ENCODE measurements around the gene ATP1A2. TPM values are rescaled to one million over a fixed set of nuclear protein-coding genes. Genes with fewer than 3 reads are reported as not detected.
A peak's percentile ranks its signal among the peaks of the same experiment; 100 is the strongest.
"Not testable (repeated sequence)": the region's sequence is repeated elsewhere in the genome, so short reads cannot be mapped to it uniquely, and the experiment has no call there.

Gene ATP1A2
- total RNA-seq, 1 experiment from 2014 or later, result not detected

DNA sequence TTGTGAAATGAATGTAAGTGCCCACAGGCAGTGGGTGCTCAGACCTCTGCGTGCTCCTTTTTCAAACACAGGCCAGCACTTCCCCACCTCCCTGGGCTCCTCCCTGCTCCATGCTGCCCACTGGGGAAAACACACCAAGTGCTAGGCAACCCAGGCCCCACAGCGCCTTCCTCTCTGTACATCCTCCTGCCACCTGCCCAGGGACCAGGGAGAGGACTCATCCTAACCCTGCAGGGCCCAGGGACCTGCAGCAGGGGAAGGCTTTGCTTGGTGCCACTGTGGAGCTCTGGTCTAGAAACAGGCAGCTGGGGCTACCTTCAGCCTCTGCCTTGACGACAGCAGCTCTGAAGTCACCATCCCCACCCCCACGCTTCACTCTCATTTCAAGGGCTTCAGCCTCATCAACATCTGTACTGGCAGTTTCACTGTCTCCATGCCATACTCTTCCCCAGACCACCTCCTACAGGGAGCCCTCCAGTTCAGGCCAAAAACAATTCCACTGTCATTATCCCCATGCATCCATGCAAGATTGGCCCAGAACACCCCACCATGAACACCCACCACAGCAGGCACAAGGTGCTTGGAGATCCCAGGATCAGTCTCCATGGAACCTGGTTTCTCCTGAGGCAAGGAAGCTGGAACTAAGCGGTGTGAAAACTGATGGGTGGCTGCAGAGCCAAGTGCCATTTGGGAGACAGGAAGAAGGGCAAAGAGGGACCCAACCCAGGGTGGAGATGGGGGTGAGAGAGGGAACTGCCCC, 18.2 kb upstream of the ATP1A2 start:
- DNase-seq (ENCODE audit: low read depth, low spot score), result no peak
- in situ Hi-C loops (cut with HindIII; ENCODE audit: low pct_unique_long_range_greater_than_20kb, low sequenced_read_pairs), result no loop called here

DNA sequence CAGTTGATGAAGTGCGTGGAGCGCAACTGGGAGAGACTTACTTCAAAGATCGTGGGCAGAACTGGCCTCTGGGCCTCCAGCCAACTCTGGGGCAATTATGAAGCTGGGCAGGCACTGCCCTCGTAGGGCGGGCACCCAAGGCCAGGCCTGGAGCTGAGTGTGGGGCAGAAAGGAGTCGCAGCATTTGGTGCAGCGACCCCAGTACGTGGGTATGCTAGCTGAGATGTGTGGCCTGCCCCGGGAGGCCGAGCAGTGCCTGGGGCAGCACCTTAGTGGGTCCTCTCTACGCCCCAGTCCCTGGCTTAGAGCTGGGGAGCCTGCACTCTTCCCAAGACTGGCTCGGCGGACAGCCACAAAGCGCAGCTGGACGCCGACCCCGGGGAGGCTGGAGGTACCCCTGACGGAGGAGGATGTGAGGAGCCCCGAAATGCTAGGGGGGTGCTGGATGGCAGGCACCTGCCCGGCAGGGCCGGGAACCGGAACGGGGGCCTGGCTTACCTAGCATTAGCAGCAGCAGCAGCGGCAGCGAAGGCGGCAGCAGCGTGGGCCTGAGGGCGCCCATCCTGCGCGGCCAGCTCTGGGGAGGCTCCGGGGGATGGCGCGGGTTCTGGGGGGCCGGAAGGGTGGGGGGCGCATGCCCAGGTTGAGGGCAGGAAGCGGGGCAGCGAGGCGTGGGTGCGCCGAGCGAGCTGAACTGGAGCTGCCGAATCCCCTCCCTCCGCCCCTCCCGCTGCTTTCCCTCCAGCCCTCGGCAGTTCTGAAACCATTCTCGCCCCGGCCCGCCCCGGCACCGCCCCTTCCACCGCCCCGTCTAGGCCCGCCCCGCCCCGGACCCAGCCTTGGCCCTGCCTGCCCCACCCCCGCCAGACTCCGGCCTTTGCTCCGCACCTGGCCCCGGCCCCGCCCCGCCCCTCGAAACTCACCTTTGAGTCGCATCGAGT, 17.4 kb upstream of the ATP1A2 start, which contains the start of gene IGSF8:
Gene IGSF8 (minus strand): TSS at position 709 of the 941 bp plus-strand sequence. CDS start 147 bp downstream, at position 562.
- DNase-seq (ENCODE audit: low read depth, low spot score), result peak; percentile 80
- in situ Hi-C loops (cut with HindIII; ENCODE audit: low pct_unique_long_range_greater_than_20kb, low sequenced_read_pairs), result no loop called here

DNA sequence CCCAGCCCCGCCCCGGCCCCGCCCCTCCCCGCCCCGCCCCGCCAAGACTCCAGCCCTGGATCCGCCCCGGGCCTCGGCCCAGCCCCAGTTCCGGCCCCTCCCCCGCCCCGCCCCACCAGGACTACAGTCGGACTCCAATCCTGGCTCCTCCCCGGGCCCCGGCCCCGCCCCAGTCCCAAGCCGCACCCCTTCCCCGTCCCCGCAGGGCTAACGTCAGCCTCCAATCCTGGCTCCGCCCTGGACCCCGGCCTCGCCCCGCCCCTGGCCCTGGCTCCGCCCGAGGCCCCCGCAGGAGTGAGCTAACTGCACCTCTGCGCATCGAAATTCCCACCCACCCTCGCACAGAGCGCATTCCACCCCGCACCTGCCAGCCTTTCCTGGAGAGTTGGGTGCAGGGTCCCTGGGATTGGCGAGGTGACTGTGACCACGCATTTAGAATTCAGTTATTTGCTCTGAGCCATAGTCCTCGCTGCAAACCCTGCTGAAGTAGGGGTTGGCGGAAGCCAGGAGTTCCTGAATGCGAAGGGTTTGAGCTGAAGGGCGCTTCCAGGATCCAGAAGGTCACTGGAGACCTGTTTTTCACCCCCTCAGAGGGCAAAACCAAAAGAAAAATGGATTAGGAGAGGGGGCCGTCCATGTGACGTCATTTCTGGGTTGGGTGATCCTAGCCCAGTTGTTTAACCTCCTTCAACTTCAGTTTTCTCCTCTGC, 16.6 kb upstream of the ATP1A2 start:
- in situ Hi-C loops (cut with HindIII; ENCODE audit: low pct_unique_long_range_greater_than_20kb, low sequenced_read_pairs), result no loop called here

DNA sequence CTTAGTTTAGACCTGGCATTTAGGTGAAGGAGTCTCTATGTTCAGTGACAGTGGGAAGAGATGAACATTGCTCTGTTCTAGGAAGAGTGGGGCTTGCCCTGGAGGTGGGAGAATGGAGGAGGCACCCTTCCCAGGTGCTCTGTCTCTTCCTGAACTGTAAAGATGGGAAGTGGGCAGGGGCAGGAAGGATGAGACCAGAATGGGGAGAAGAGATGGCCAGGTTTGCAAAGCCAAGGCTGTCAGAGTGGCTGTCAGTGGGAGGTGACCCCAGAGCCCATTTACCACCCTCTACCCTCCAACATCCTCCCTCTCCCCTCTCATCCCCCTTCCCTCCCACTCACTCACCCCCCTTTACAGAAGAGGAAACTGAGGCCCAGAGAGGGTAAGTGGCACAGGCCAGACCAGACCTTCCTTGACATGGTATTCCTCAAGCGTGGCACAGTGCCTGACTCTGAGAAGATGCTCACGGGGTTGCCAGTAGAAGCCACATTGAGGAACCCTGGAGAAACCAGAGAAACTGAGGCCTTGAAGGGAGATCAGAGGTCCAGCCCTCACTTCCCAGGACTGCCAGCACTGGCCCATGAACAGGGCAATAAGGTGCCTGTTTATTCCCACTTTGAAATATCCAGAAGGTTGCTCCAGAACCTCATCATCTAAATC, 15.7 kb upstream of the ATP1A2 start:
- in situ Hi-C loops (cut with HindIII; ENCODE audit: low pct_unique_long_range_greater_than_20kb, low sequenced_read_pairs), result loop anchor here (10.0 kb wide), 1 partner anchor 155 kb away; no protein-coding TSS in a partner anchor
- DNase-seq (ENCODE audit: low read depth, low spot score), result no peak

More for the DNA sequence above, 16.6 kb upstream of the ATP1A2 start:
- DNase-seq (ENCODE audit: low read depth, low spot score), result peak; percentile 93

DNA sequence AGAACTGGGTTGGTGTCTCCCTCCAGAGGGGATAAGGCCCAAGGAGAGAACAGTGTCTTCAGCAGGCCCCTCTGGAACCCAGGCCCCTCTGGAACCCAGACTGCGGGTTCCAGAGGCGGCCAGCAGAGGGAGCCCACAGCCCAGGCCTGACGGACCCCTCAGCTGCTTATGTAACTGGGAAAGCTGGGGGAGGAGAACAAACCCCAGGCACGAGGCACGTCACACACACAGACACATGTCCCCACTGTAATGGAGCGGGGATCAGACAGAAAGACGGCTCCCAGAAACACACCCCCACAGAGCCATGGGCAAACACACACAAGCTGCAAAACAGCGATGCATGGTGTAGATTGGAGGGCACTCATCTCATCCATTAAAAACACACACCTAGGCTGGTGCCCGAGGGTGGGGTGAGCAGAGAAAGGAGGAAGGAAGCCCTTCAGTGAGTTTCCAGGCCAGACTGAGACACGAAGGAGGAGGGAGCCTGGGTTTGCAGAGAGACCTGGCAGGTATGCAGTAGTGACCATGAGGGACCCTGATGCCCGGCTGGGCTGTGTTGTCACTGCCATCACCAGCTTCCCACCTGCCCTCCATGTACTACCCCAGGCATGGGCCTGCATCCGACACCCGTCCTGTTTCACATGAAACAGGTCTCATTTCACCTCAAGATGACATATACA, 14.4 kb upstream of the ATP1A2 start:
- DNase-seq (ENCODE audit: low read depth, low spot score), result peak; percentile 75
- in situ Hi-C loops (cut with HindIII; ENCODE audit: low pct_unique_long_range_greater_than_20kb, low sequenced_read_pairs), result loop anchor here (10.0 kb wide), 1 partner anchor 154 kb away; no protein-coding TSS in a partner anchor

DNA sequence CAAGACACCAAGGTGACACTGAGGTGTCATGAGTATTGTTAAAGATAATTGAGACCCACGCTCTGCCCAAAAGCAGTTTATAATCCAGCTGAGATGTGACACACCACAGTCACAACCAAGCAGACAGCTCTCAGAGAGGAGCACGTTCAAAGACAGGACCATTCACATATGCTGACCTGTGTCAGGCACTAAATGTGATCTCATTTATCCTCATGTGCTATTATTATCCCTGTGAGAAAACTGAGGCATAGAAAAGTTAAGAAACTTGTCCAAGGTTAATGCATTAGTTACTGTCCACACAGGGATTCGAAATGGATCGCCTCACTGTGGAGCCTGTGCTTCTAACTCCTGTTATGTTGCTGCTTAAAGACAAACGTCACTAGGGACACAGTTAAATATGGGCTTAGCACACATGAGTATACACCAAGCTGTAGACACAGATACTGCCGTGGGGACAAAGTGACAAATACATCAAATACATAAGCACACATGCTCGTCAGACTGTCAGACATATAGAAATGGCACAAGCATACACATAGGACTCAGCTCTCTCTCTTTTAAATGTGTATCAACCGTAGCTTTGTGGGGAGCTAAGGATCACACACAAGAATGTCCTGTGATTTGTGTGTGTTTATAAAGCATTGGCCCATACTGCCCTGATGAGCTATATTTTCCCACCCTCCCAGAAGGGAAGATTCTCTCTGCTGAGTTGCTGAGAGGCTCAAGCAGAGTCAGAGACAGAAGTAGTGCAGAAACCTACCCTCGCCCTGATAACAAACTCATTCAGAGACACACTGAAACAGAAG, 13.6 kb upstream of the ATP1A2 start:
- in situ Hi-C loops (cut with HindIII; ENCODE audit: low pct_unique_long_range_greater_than_20kb, low sequenced_read_pairs), result loop anchor here (10.0 kb wide), 1 partner anchor 153 kb away; no protein-coding TSS in a partner anchor
- no peak for DNase-seq (ENCODE audit: low read depth, low spot score)

DNA sequence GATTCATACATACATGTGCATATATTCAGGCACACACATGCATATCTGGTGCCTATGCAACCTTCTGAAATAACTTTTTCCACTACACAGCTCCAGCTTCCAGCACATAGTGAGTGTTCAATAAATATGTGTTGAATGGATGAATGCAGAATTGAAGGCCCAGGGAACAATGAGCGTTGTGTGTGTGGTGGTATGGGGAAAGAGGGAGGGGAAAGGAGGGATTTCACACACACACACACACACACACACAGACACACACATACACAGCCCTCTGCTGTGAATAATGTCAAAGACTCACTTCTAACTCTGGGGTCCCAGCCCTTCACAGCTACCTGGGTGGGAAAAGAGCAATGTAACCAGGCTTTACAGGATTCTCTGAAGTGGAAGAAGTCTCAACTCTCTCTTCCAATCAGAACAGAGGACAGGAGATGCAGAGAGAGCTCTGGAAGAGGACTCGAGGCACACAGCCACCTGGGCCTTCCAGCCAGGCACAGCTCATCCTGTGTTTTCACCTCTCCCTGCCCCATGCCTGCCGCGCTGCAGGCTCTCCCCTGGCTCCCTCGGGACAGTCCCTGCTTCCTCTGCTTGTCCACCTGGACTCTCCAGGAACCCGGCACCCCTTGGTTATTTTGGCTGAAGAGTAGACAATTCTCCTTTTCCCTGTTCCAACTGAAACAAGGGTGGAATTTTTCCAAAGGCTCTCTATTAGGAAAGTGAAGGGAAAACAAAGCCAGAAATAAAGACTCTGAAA, 11.7 kb upstream of the ATP1A2 start:
- DNase-seq (ENCODE audit: low read depth, low spot score), result peak; percentile 26
- in situ Hi-C loops (cut with HindIII; ENCODE audit: low pct_unique_long_range_greater_than_20kb, low sequenced_read_pairs), result loop anchor here (10.0 kb wide), 1 partner anchor 151 kb away; no protein-coding TSS in a partner anchor

DNA sequence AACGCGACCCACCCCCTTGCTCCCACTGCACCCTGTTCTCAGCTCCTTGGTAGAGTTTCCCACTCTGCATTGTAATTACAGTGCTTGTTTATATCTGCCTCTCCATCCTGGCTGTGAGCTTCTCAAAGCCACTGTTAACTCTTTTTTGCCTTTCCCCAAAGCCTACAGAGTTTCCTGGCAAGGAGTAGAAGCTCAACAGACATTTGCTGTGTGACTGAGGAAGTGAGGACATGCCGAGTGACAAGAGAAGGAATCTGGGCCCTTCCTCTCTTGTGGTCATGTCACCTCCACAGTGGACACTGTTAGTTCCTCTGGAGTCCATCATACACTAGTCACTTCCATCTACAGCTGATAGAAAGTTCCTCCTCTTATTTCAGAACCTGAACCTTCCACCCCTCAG, 11.1 kb upstream of the ATP1A2 start:
- in situ Hi-C loops (cut with HindIII; ENCODE audit: low pct_unique_long_range_greater_than_20kb, low sequenced_read_pairs), result loop anchor here (10.0 kb wide), 1 partner anchor 150 kb away; no protein-coding TSS in a partner anchor
- DNase-seq (ENCODE audit: low read depth, low spot score), result no peak

DNA sequence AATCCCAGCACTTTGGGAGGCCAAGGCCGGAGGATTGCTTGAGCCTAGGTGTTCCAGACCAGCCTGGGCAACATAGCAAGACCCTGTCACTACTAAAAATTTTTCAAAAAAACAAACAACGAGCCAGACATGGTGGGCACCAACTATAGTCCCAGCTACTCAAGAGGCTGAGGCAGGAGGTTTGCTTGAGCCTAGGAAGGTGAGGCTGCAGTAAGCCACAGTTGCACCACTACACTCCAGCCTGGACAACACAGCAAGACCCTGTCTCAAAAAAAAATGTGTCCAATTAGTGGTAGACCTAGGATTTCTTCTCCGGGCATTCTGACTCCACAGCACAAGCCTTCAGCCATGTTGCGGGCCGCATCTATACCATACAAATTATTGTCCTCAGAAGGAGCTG, 10.4 kb upstream of the ATP1A2 start:
- in situ Hi-C loops (cut with HindIII; ENCODE audit: low pct_unique_long_range_greater_than_20kb, low sequenced_read_pairs), result loop anchor here (10.0 kb wide), 1 partner anchor 150 kb away; no protein-coding TSS in a partner anchor

DNA sequence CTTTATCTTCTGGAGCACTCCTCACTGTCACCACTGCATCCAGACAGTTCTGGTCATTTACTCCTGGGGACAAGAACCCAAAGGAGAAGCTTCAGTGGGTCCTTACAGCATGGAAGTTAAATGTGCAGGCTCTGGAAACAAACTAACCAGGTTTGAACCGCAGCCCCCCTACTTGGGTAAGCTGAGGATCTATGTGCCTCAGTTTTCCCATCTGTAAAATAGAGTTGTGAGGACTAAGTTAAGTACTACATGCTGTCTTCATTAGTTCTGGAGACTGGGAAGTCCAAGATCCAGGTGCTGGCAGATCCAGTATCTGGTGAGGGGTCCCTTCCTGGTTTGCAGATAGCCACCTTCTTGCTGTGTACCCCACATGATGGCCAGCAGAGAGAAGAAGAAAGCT, 8.0 kb upstream of the ATP1A2 start:
- no peak for DNase-seq (ENCODE audit: low read depth, low spot score)
- in situ Hi-C loops (cut with HindIII; ENCODE audit: low pct_unique_long_range_greater_than_20kb, low sequenced_read_pairs), result loop anchor here (10.0 kb wide), 1 partner anchor 147 kb away; no protein-coding TSS in a partner anchor

More for the DNA sequence above, 10.4 kb upstream of the ATP1A2 start:
- DNase-seq (ENCODE audit: low read depth, low spot score), result no peak

DNA sequence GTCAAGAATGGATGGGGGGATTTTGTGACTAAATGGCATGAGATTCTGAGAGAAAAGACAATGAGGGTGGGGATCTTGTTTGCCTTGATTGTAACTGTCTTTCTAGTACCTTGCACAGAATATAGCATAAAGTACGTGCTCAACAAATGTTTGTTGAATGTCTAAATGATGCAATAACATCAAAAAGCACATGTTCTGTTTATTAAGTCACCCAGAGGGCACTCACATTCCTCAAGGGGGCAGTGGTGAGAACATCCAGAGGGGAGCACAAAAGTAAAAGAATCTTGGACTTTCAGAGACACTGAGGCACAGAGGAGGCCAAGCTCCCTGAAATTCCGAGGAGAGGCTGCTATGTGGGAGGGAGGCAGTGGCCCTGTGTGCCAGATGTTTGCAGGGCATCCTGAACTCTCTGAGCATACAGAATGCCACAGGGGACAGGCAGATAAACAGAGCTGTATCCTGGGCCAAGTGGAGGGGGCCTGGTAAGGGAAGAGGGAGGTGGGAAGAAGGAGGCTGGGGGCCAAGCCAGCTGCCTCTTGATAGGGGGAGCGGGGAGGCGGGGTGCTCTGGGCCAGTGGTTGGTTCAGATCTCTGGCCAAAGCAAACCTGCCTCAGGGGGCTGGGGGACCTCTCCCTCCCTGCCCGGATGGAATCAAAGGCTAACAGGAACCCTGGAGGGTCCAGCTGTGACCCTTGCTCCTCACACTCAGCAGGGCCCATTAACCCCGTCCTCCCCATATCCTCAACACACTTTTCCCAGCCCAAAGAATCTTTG, 6.5 kb upstream of the ATP1A2 start:
- peak; percentile 75 for DNase-seq (ENCODE audit: low read depth, low spot score)
- in situ Hi-C loops (cut with HindIII; ENCODE audit: low pct_unique_long_range_greater_than_20kb, low sequenced_read_pairs), result loop anchor here (10.0 kb wide), 1 partner anchor 146 kb away; no protein-coding TSS in a partner anchor

DNA sequence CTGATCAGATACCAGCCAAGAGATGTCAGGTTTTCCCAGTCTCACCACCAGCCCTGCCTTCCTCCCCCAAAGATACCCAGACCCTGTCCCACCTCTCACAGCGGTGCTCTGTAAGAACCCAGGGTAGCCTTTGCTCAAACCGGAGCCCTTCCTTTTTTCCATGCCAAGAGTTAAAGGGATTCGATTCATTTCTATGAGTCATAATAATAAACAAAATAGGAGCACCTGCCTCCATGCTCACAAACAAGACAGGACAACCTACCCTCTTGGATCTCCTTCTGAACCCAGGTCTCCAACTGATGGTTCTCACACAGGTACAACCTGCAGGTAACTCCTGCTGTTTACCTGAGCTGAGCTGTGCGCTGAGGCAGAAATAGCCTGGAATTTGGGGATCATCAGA, 5.9 kb upstream of the ATP1A2 start:
- in situ Hi-C loops (cut with HindIII; ENCODE audit: low pct_unique_long_range_greater_than_20kb, low sequenced_read_pairs), result loop anchor here (10.0 kb wide), 1 partner anchor 145 kb away; no protein-coding TSS in a partner anchor
- no peak for DNase-seq (ENCODE audit: low read depth, low spot score)

DNA sequence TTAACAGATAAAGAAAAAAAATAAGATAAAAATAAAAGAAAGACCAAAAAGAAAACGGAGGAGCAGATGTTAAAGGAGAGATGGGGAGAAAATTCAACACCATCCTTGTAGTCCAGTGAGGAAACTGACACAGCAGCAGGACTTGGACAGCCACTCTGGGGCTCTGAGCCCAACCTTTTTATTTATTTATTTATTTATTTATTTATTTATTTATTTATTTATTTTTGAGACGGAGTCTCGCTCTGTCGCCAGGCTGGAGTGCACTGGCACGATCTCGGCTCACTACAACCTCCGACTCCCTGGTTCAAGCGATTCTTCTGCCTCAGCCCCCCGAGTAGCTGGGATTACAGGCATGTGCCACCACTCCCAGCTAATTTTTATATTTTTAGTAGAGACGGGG, 4.1 kb upstream of the ATP1A2 start:
- DNase-seq (ENCODE audit: low read depth, low spot score); in situ Hi-C loops (cut with HindIII; ENCODE audit: low pct_unique_long_range_greater_than_20kb, low sequenced_read_pairs): not testable (repeated sequence)

DNA sequence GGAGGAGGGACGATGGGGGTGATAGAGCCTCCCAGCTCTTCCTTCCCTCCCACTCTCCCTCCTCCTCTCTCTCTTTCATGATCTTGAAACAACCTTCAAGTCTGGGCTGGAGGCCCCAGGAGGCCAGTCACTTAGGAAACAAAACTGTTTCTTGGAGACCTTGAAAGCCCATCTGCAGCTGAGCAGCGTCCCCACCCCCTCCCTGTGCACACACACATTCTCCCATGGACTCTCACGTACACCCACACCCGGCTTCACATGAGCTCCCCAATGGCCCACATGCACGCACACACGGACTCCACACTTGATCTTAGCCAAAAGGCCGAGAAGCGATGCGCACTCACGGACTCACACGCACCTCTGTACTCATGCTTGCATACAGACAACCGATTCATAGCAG, 3.2 kb upstream of the ATP1A2 start:
- in situ Hi-C loops (cut with HindIII; ENCODE audit: low pct_unique_long_range_greater_than_20kb, low sequenced_read_pairs), result no loop called here
- DNase-seq (ENCODE audit: low read depth, low spot score), result no peak

Measured in SK-MEL-5 (cell line).